Memory B cell (primary cell): ENCODE results near the gene MUC21.
"Not testable (repeated sequence)": the region's sequence is repeated elsewhere in the genome, so short reads cannot be mapped to it uniquely, and the experiment has no call there.

Experiments
- ATAC-seq: fragments of 150-1000 bp; cut with Tn5 transposase; 2 replicates; pipeline ENCODE4 v1.10.0; 2021; ENCODE audit warnings: low read depth, mild to moderate bottlenecking, moderate library complexity
- DNase-seq, 2 donors: peaks; one replicate each; pipeline ENCODE4 v3.0.0; 2022; ENCODE audit warnings: low spot score in 2 of 2
- H3K27ac Mint-ChIP-seq: one replicate; pipeline ENCODE4 v1.8.0; 2022; ENCODE audit warnings: mild to moderate bottlenecking, moderate library complexity, mixed read lengths
- H3K27me3 Mint-ChIP-seq: one replicate; pipeline ENCODE4 v1.8.0; 2022; ENCODE audit warnings: mixed read lengths
- H3K36me3 Mint-ChIP-seq: one replicate; pipeline ENCODE4 v1.8.0; 2022; ENCODE audit warnings: mild to moderate bottlenecking, mixed read lengths
- H3K4me1 Mint-ChIP-seq: one replicate; pipeline ENCODE4 v1.8.0; 2022; ENCODE audit warnings: mixed read lengths
- H3K4me3 Mint-ChIP-seq: one replicate; pipeline ENCODE4 v1.8.0; 2022; ENCODE audit warnings: mild to moderate bottlenecking, moderate library complexity, mixed read lengths
- H3K9me3 Mint-ChIP-seq: one replicate; pipeline ENCODE4 v1.8.0; 2022; ENCODE audit warnings: mixed read lengths

MUC21 gene

DNA sequence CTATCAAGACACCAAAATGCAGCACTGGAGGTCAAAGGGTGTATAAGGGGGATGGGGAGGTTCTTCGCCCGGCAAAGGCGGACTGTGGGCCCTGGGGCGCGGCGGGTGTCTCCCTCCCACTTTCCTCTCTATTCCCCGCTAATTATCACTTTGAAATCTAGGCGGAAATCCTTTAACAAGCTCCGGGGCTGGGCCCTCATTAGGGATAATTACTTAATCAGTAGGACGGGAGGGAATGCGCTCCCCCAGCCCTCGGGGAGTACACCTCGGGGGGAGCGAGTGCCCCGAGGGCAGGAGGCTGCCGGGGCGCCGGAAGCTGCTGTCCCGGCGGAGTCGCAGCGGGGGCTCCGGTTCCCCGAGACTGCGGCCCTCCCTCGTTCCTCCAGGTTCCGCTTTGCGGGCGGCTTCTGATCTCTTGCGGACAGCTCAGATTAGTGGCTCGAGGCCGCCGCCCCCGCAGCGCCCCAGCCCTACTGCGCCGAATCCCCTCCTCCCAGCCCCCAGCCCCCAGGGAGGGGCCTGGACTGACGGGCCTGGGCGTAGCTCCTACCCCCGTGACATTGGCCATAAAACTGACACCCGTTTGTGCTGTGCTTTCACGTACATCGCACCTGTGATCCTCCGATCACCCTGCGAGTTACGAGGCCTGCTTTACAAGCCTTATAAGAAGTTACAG is 28.0 kb upstream of the MUC21 start:
- Mint-ChIP-seq H3K9me3 (peaks cover 2% of the 10 kb centered on the region), H3K4me1 (peaks cover 5% of the 10 kb centered on the region), H3K4me3 (peak overlapping the region; percentile 88), H3K27me3 (peaks cover 6% of the 10 kb centered on the region), H3K36me3 (peaks cover 3% of the 10 kb centered on the region), H3K27ac (peak overlapping the region; percentile 77)
- DNase-seq (peak; percentile 72 to 75), ATAC-seq (peak; percentile 92)

DNA sequence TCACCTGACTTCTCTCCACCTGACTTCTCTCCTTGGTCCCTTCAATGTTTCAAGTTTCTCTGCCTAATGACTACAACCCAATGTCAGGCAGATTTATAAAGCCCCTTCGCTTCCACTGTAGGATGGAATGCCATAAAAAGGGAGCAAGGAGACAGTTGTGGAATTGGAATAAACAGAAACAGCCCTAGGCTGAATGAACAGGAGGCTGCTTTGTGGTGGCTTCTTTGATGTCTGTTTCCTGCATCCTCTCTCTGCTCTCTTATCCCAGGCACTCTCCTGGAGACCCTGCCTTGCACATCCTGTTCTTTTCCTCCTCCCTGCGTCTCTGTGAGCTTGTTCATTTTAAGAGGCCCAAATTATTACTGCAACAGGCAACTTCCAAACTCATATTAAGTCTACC is 25.8 kb upstream of the MUC21 start:
- DNase-seq, result no peak
- ATAC-seq, result no peak
- Mint-ChIP-seq H3K9me3 (no peaks in the 10 kb centered on the region), H3K27me3 (peaks cover 9% of the 10 kb centered on the region), H3K4me1 (peaks cover 5% of the 10 kb centered on the region), H3K27ac (no peak overlapping the region), H3K36me3 (no peaks in the 10 kb centered on the region), H3K4me3 (no peak overlapping the region)

DNA sequence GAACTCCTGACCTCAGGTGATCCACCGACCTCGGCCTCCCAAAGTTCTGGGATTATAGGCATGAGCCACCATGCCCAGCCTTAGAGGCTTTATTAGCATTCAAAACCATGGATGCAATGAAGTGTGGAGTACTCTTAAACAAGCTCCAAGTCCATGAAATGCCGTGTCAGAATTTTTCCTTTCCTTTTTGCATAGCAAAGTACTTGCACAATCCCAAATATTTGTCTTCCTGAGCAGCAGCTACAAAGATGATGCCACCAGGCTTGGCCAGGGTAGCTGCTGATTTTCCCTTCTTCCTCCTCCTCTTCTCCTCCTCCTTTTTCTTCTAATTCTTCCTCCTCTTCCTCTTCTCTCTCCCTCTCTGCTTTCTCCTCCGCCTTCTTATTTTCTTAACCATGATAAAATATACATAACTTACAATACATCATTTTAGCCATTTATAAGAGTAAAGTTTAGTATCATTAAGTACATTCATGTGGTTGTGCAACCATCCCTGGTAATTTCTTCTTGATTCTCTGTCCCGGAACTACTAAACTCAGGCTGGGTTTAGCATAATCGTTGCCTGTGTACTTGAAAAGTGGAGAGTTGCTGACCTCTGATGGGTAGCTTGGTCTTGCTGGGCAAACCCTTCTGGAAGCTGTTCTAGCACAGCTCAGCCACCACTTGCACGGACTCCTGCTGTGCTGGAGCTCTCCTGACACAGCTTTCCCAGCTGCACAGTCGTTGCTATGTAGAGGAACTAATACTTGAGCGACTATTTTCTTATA is 22.4 kb upstream of the MUC21 start:
- Mint-ChIP-seq H3K27ac (no peak overlapping the region), H3K4me1 (peaks cover 6% of the 10 kb centered on the region), H3K36me3 (no peaks in the 10 kb centered on the region), H3K9me3 (no peaks in the 10 kb centered on the region), H3K4me3 (no peak overlapping the region), H3K27me3 (peaks cover 29% of the 10 kb centered on the region)
- DNase-seq (no peak), ATAC-seq (no peak)

DNA sequence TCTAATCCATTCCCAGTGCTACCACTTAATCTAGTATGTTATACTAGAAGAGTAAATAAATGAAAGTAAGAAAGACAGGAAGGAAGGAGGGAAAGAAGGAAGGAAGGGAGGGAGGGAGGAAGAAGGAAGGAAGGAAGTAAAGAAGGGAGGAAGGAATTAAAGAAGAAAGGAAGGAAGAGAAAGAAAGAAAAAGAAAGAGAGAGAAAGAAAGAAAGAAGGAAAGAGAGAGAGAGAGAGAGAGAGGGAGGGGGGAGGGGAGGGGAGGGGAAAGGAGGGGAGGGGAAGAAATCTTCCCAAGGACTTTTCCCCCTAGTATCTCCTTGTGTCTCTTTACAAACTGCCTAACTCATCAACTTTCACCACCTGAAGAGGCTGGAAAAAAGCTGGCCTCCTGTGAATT is 20.8 kb upstream of the MUC21 start:
- no peaks in the 10 kb centered on the region for H3K36me3 Mint-ChIP-seq
- H3K27me3 Mint-ChIP-seq, result peaks cover 31% of the 10 kb centered on the region
- H3K27ac Mint-ChIP-seq, result no peak overlapping the region
- ATAC-seq, result no peak
- H3K9me3 Mint-ChIP-seq, result no peaks in the 10 kb centered on the region
- DNase-seq, result no peak
- no peak overlapping the region for H3K4me3 Mint-ChIP-seq
- peaks cover 5% of the 10 kb centered on the region for H3K4me1 Mint-ChIP-seq

DNA sequence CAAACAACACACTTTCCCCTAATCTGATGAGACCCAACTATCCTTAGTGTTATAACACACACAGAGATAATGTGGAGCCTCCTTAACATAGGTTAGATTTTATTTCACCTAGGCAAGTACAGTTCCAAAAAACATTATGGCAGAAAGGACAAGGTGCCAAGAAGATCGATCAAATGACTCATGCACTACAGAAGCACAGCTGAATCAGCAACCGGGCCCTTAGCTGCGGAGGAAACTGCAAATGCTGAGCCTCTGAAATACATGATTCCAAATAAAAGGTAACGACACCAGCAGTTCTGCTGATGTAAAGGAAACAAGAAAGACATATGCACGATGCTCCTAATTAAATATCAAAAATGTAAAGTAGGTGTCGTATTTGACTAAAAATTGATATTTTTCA is 19.9 kb upstream of the MUC21 start:
- Mint-ChIP-seq H3K36me3 (no peaks in the 10 kb centered on the region), H3K9me3 (no peaks in the 10 kb centered on the region), H3K4me1 (peaks cover 5% of the 10 kb centered on the region), H3K27ac (no peak overlapping the region), H3K4me3 (no peak overlapping the region), H3K27me3 (peaks cover 31% of the 10 kb centered on the region)
- ATAC-seq, result no peak
- no peak for DNase-seq

GRCh38 chr6:30964075-30964474 is 19.4 kb upstream of the MUC21 start:
- ATAC-seq, result no peak
- Mint-ChIP-seq H3K36me3 (no peaks in the 10 kb centered on the region), H3K27me3 (peaks cover 30% of the 10 kb centered on the region), H3K9me3 (no peaks in the 10 kb centered on the region), H3K27ac (no peak overlapping the region), H3K4me3 (no peak overlapping the region), H3K4me1 (peaks cover 7% of the 10 kb centered on the region)
- no peak for DNase-seq

GRCh38 chr6:30965140-30965601 is 18.3 kb upstream of the MUC21 start:
- DNase-seq (no peak), ATAC-seq (no peak)
- H3K4me3 Mint-ChIP-seq, result no peak overlapping the region
- H3K27ac Mint-ChIP-seq, result no peak overlapping the region
- H3K4me1 Mint-ChIP-seq, result peaks cover 12% of the 10 kb centered on the region
- H3K27me3 Mint-ChIP-seq, result peaks cover 31% of the 10 kb centered on the region
- no peaks in the 10 kb centered on the region for H3K9me3 Mint-ChIP-seq
- no peaks in the 10 kb centered on the region for H3K36me3 Mint-ChIP-seq

DNA sequence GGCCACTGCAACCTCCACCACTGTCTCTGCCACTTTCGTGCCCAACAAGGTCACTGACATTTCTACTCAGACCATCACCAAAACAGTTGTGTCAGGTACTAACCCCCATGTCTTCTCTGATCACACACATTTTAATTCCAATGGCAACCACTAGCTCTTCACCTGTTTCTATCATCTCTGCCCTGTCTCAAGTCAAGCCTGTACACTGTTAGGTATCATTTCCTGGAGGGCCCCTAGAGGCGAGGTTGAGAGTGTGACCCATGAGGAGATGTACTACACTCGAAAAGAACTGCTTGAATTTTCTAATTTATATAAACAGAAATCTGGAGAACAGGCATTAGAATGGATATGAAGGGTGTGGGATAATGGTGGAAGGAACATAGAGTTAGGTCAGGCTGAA is 17.4 kb upstream of the MUC21 start:
- Mint-ChIP-seq H3K4me3 (no peak overlapping the region), H3K4me1 (peaks cover 12% of the 10 kb centered on the region), H3K9me3 (no peaks in the 10 kb centered on the region), H3K27ac (no peak overlapping the region), H3K36me3 (no peaks in the 10 kb centered on the region), H3K27me3 (peaks cover 29% of the 10 kb centered on the region)
- DNase-seq (no peak), ATAC-seq (no peak)

GRCh38 chr6:30969171-30969570 is 14.3 kb upstream of the MUC21 start:
- not testable (repeated sequence) for DNase-seq, H3K4me3 Mint-ChIP-seq, H3K27ac Mint-ChIP-seq, H3K36me3 Mint-ChIP-seq, H3K9me3 Mint-ChIP-seq
- peak; percentile 31 for ATAC-seq
- Mint-ChIP-seq H3K27me3 (peaks cover 36% of the 10 kb centered on the region), H3K4me1 (peaks cover 12% of the 10 kb centered on the region)

DNA sequence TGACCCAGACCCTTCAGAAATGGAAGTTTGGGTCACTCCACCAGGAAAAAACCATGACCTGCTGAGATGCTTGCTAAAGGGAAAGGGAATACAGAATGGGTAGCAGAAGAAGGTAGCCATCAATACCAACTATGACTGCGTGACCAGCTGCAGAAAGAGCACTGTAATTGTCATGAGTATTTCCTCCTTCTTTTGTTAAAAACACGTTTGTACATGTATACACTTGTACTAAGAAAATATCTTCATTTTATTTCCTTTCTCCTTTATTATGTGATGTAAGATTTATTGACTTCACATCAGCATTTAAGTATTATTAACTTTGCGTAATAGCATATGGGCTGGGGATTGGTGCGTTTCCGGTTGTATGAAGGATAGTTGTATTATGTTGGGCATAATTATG is 12.6 kb upstream of the MUC21 start:
- no peak overlapping the region for H3K4me3 Mint-ChIP-seq
- no peaks in the 10 kb centered on the region for H3K36me3 Mint-ChIP-seq
- DNase-seq (no peak), ATAC-seq (no peak)
- H3K27ac Mint-ChIP-seq, result no peak overlapping the region
- H3K9me3 Mint-ChIP-seq, result no peaks in the 10 kb centered on the region
- peaks cover 23% of the 10 kb centered on the region for H3K27me3 Mint-ChIP-seq
- H3K4me1 Mint-ChIP-seq, result peaks cover 12% of the 10 kb centered on the region

GRCh38 chr6:30972816-30973215 is 10.7 kb upstream of the MUC21 start:
- ATAC-seq, result no peak
- Mint-ChIP-seq H3K4me1 (peaks cover 9% of the 10 kb centered on the region), H3K36me3 (no peaks in the 10 kb centered on the region), H3K27me3 (peaks cover 23% of the 10 kb centered on the region), H3K4me3 (no peak overlapping the region), H3K9me3 (no peaks in the 10 kb centered on the region), H3K27ac (no peak overlapping the region)
- DNase-seq, result no peak

- ATAC-seq (no peak), DNase-seq (no peak)
- Mint-ChIP-seq H3K27ac (no peak overlapping the region), H3K27me3 (peaks cover 24% of the 10 kb centered on the region), H3K36me3 (no peaks in the 10 kb centered on the region), H3K4me1 (peaks cover 7% of the 10 kb centered on the region), H3K4me3 (no peak overlapping the region), H3K9me3 (no peaks in the 10 kb centered on the region)
These were observed 8.8 kb upstream of the MUC21 start for GRCh38 chr6:30974490-30975252.

DNA sequence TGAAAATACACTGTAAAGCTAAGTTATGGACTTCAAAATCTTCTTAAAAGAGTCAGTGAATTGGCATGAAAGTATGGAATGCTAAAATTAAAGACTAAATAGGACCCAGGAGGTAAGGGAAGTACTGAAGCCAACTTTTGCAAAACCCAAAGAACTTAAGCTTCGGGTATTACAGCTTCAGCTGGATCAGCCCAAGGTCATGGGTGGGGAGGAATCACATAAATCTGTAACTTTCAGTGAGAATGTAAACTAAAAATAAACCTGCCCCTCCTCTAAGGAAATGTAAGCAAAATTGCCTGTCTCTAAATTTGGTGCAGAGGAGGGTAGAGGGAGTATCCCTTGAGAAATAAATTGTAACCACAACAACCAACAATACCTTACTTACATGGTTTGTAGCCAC is 4.4 kb upstream of the MUC21 start:
- Mint-ChIP-seq H3K4me1 (peaks cover 6% of the 10 kb centered on the region), H3K27me3 (peaks cover 26% of the 10 kb centered on the region), H3K9me3 (no peaks in the 10 kb centered on the region)

DNA sequence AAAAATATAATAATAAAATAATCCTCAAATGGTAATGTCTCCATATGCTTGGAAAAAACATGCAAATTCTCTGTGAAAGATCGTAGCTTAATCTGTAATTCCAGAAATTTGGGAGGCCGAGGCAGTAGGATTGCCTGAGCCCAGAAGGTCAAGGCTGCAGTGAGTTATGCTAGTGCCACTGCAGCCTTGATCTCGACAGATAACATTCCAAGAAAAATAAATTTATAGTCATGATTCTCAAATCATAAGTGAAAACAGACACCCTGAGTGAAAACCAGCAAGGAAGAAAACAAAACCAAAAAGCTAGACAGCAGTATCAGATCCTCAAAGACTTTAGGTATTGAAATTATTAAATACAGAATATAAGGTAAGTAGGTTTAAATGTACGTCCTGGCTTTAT is 3.8 kb upstream of the MUC21 start:
- Mint-ChIP-seq H3K4me3 (no peak overlapping the region), H3K4me1 (peaks cover 6% of the 10 kb centered on the region), H3K9me3 (no peaks in the 10 kb centered on the region), H3K27me3 (peaks cover 26% of the 10 kb centered on the region), H3K27ac (no peak overlapping the region), H3K36me3 (no peaks in the 10 kb centered on the region)
- DNase-seq, result no peak
- no peak for ATAC-seq

More for the DNA sequence above, 4.4 kb upstream of the MUC21 start:
- no peak for ATAC-seq
- H3K36me3 Mint-ChIP-seq, result no peaks in the 10 kb centered on the region
- DNase-seq, result no peak
- no peak overlapping the region for H3K27ac Mint-ChIP-seq
- H3K4me3 Mint-ChIP-seq, result no peak overlapping the region
